ENCODE results near the gene PRKCD. TPM values are rescaled to one million over a fixed set of nuclear protein-coding genes. Genes with fewer than 3 reads are reported as not detected.

The PRKCD gene
- total and polyA plus RNA-seq, 9 of the 15 experiments (the other 6 are each of a cell fraction or from before 2014, with no cell fraction given), result 2.5 to 19.5 (median 6.1) TPM

GRCh38 chr3:53193466-53194209, 32.6 kb downstream of the PRKCD start:
- 24% methylated on average over 2 of the region's 11 CpGs for WGBS (ENCODE audit: insufficient coverage, low coverage, missing lambda C conversion rate)
- Histone ChIP-seq H3K9me3 (replicated peaks; ENCODE audit: control insufficient read depth, insufficient read depth, low read depth, low read length) (no peaks in the 10 kb centered on the region), H3K4me1 (replicated peaks in 1 of 2; ENCODE audit: control insufficient read depth in 2 of 2, insufficient read depth in 2 of 2, low read length in 2 of 2) (peaks cover 9 to 19% of the 10 kb centered on the region in 2 experiments; a peak in 4 of 5 replicates), H3K27ac (ENCODE audit: extremely low read depth, low read depth, low read length) (no peak overlapping the region), H3K9me1 (ENCODE audit: control insufficient read depth, insufficient read depth, low read length) (no peaks in the 10 kb centered on the region), H2AFZ (ENCODE audit: low read depth, low read length) (no peak overlapping the region), H3K4me3 (no peak overlapping the region), H3K4me2 (ENCODE audit: insufficient read depth, low read length) (no peak overlapping the region), H4K20me1 (replicated peaks; ENCODE audit: control insufficient read depth, insufficient read depth, low read length) (0 out of 2 replicates have a peak, but pooled peaks cover 5% of the 10 kb centered on the region), H3K9ac (ENCODE audit: insufficient read depth in 1 of 2, low read depth in 2 of 2, low read length in 2 of 2) (peak overlapping the region in 1 of 2 experiments; percentile 17; a peak in 1 of 4 replicates), H3K36me3 (ENCODE audit: control insufficient read depth, insufficient read depth, low read length) (peaks cover 11% of the 10 kb centered on the region; the same call in 2 of the 3 replicates), H3K79me2 (ENCODE audit: control insufficient read depth, insufficient read depth, low read length) (no peaks in the 10 kb centered on the region), H3K27me3 (ENCODE audit: control insufficient read depth in 2 of 2, insufficient read depth in 2 of 2, low read length in 2 of 2) (no peaks in the 10 kb centered on the region)
- ChIA-PET CTCF (ENCODE audit: low intra/inter-chr PET ratio) (interaction anchor here (0.6 kb wide), 1 partner anchor 58 kb away, joined by 3 read pairs; no protein-coding TSS in a partner anchor), POLR2A (interaction anchor here (0.7 to 1.0 kb wide), 2 partner anchors 57 to 83 kb away, joined by 3 to 5 read pairs; no protein-coding TSS in a partner anchor)
- no peak for ATAC-seq
- no peak for FAIRE-seq
- in situ Hi-C loops (cut with MboI), result no loop called here
- DNase-seq (ENCODE audit: extremely low read depth in 1 of 4, low spot score in 3 of 4), result no peak
- intact Hi-C loops (cut with micrococcal nuclease), result no loop called here
- no TSS peak for BruUV-seq (replicated peaks)
- no peak for TF ChIP-seq NR2C1 (IDR thresholded peaks at IDR 0.05)
- TF ChIP-seq NR2C1 (tag; IDR thresholded peaks at IDR 0.05), result no peak
- no peak for TF ChIP-seq RREB1 (CRISPR knock-in tag; IDR thresholded peaks at IDR 0.05)
- no peak for TF ChIP-seq CTCF (IDR thresholded peaks at IDR 0.05 in 2 of 3, conservative IDR thresholded peaks at IDR 0.05 in 1 of 3; ENCODE audit: insufficient read depth in 2 of 3, low read depth in 1 of 3, low read length in 3 of 3)
- no peak for TF ChIP-seq SNAPC5 (CRISPR knock-in tag; IDR thresholded peaks at IDR 0.05)
- TF ChIP-seq ZNF561 (CRISPR knock-in tag; conservative IDR thresholded peaks at IDR 0.05), result no peak
- TF ChIP-seq DIDO1 (tag; IDR thresholded peaks at IDR 0.05; ENCODE audit: low read depth), result no peak
- no peak for TF ChIP-seq GATAD2B (IDR thresholded peaks at IDR 0.05; ENCODE audit: borderline replicate concordance)
- no peak for TF ChIP-seq TFAP4 (CRISPR knock-in tag; IDR thresholded peaks at IDR 0.05; ENCODE audit: borderline replicate concordance)
- no peak for TF ChIP-seq ERF (CRISPR knock-in tag; IDR thresholded peaks at IDR 0.05)
- TF ChIP-seq SLC30A9 (CRISPR knock-in tag; IDR thresholded peaks at IDR 0.05), result no peak
- no peak for TF ChIP-seq TBP (optimal IDR thresholded peaks at IDR 0.05; ENCODE audit: low read depth, low read length)
- no peak for TF ChIP-seq ZBTB7A (IDR thresholded peaks at IDR 0.05; ENCODE audit: borderline replicate concordance, control insufficient read depth, low read depth, low read length)
